GM11168 (cell line): ENCODE data around the gene KRT10.
"Not testable (repeated sequence)": the region's sequence is repeated elsewhere in the genome, so short reads cannot be mapped to it uniquely, and the experiment has no call there.

Source experiments
- in situ Hi-C: fragments of 300-500 bp; cut with MboI; formaldehyde crosslinking; loops from one replicate; pipeline ENCODE4 v1.12.0; 2022; ENCODE audit warnings: low sequenced_read_pairs; ENCODE audit not compliant: unreplicated experiment

The KRT10 gene

GRCh38 chr17:40836020-40836419 is 13.6 kb upstream of the KRT10 start:
- in situ Hi-C loops: no loop called here

- in situ Hi-C loops: no loop called here
Observed at GRCh38 chr17:40833882-40834281, 11.5 kb upstream of the KRT10 start.

- in situ Hi-C loops: no loop called here
Observed at GRCh38 chr17:40832840-40833239, 10.4 kb upstream of the KRT10 start.

GRCh38 chr17:40830085-40830776 is 7.8 kb upstream of the KRT10 start:
- in situ Hi-C loops: no loop called here

- in situ Hi-C loops: no loop called here
Observed at GRCh38 chr17:40828454-40829044, 6.1 kb upstream of the KRT10 start.

GRCh38 chr17:40827746-40828453 is 5.5 kb upstream of the KRT10 start:
- in situ Hi-C loops: no loop called here

- in situ Hi-C loops: no loop called here
Observed at GRCh38 chr17:40825599-40825998, 3.2 kb upstream of the KRT10 start.

GRCh38 chr17:40824015-40824832 is 1.8 kb upstream of the KRT10 start:
- in situ Hi-C loops: no loop called here

GRCh38 chr17:40821536-40821935 is 878 bp downstream of the KRT10 start:
- in situ Hi-C loops: no loop called here

GRCh38 chr17:40820228-40820838 is 2.1 kb downstream of the KRT10 start:
- in situ Hi-C loops: no loop called here

GRCh38 chr17:40819528-40820125 is 2.8 kb downstream of the KRT10 start:
- in situ Hi-C loops: no loop called here

- in situ Hi-C loops: no loop called here
Observed at GRCh38 chr17:40818733-40819527, 3.5 kb downstream of the KRT10 start.

- in situ Hi-C loops: no loop called here
Observed at GRCh38 chr17:40818343-40818732, 4.1 kb downstream of the KRT10 start.

GRCh38 chr17:40817103-40817682 is 5.2 kb downstream of the KRT10 start:
- in situ Hi-C loops: no loop called here

- in situ Hi-C loops: no loop called here
Observed at GRCh38 chr17:40816569-40816968, 5.8 kb downstream of the KRT10 start.

- in situ Hi-C loops: no loop called here
Observed at GRCh38 chr17:40815381-40815780, 7.0 kb downstream of the KRT10 start.

GRCh38 chr17:40814657-40815056 is 7.8 kb downstream of the KRT10 start:
- in situ Hi-C loops: not testable (repeated sequence)

- in situ Hi-C loops: no loop called here
Observed at GRCh38 chr17:40813804-40814203, 8.6 kb downstream of the KRT10 start.

- in situ Hi-C loops: no loop called here
Observed at GRCh38 chr17:40812639-40813038, 9.8 kb downstream of the KRT10 start.
